ENCODE results near the gene CRACR2A.

CRACR2A gene

DNA sequence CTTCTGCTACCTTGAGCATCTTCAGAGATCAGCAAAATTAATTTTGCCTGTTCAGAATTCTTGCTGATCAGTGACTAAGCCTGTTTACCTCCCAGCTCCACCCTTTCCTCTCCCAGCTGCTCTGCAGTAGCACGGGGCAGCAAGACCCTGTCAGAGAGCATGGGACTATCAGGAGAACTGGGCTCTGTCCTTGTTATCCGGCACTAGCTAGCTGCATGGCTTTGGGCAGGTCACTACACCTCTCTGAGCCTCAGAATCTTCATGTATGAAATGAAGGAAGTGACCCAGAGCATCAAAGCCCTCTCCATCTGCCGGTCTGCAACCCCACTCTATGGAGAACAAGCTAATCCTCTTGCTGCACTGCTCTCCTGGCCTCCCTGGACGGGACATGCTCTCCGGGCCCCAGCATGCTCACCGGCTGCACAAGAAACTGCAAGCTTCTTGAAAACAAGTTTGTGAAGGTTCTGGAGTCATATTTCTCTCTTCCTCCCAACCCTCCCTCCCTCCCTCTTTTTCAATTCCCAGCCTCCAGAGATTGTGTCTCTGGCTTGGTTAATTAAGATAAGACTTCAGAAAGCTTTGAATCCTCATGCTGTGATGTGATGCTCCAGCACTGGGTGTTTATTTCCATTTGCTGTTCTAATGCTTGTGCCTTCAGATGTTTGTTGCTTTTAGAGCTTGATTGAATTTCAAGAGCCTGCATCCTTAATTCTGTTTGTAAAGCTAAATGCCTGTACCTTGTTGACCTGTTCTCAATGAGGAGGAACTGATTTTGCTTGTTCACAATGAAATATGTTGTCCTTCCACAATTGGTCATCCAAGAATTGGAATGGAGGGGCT lies 101.1 kb downstream of the CRACR2A start:
- Histone ChIP-seq H3K79me1 (ENCODE audit: low read length) (no peaks in the 10 kb centered on the region), H4K8ac (ENCODE audit: low read depth, low read length) (no peak overlapping the region), H2BK5ac (ENCODE audit: low read depth, low read length, poor library complexity) (no peak overlapping the region), H2BK120ac (ENCODE audit: insufficient read depth, low read length, poor library complexity) (no peak overlapping the region), H3K4me2 (ENCODE audit: low read length) (no peak overlapping the region), H3K27ac (ENCODE audit: low read depth, low read length) (no peak overlapping the region), H3K79me2 (ENCODE audit: control insufficient read depth, insufficient read depth, low read length, poor library complexity) (no peaks in the 10 kb centered on the region), H3K4ac (ENCODE audit: low read depth, low read length) (no peak overlapping the region), H3K23ac (ENCODE audit: low read length) (no peak overlapping the region), H3K27me3 (ENCODE audit: insufficient read depth, low read length) (no peaks in the 10 kb centered on the region), H3K14ac (ENCODE audit: low read length) (no peak overlapping the region), H3K4me1 (ENCODE audit: control insufficient read depth in 1 of 2, insufficient read depth in 2 of 2, low read length in 2 of 2) (no peaks in the 10 kb centered on the region), H2AFZ (ENCODE audit: insufficient read depth, low read length, poor library complexity) (no peak overlapping the region), H3K9me3 (ENCODE audit: insufficient read depth, low read depth, low read length) (no peaks in the 10 kb centered on the region), H4K91ac (ENCODE audit: low read depth, low read length) (no peak overlapping the region), H4K12ac (ENCODE audit: low read depth, low read length) (no peak overlapping the region), H2BK12ac (ENCODE audit: low read length) (no peak overlapping the region), H3K36me3 (ENCODE audit: control insufficient read depth in 1 of 2, insufficient read depth in 2 of 2, low read length in 2 of 2) (no peaks in the 10 kb centered on the region), H3K9ac (ENCODE audit: low read length) (no peak overlapping the region), H3K18ac (ENCODE audit: low read length) (no peak overlapping the region), H3K4me3 (ENCODE audit: low read depth, low read length) (no peak overlapping the region), H2AK5ac (ENCODE audit: low read length) (no peak overlapping the region)
- no peak for DNase-seq
- WGBS (ENCODE audit: extremely low coverage, insufficient coverage, insufficient read length), result no CpG with 5 or more reads among the region's 6 CpGs

DNA sequence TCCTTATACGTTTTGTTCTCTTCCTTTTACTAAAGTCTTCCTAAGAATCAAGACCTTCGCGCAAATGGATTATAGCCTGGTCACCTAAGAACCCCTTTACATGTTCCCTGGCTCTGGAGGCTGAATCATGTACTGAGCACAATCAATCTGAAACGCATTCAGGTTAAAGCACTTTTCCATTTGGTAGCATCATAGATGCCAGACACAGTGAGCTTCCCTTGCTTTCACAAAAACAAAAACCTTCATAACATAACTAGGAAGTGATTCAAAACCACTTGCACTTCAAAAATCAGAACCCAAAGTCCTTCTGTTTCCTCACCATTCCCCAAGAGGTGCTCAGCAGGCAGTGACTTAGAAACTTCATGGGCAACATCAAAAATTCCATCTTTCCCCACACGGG lies 105.4 kb downstream of the CRACR2A start:
- H3K27me3 ChIP-seq (ENCODE audit: insufficient read depth, low read length), result no peaks in the 10 kb centered on the region
- no peaks in the 10 kb centered on the region for H3K79me1 ChIP-seq (ENCODE audit: low read length)
- no peak overlapping the region for H3K18ac ChIP-seq (ENCODE audit: low read length)
- no peak overlapping the region for H2AK5ac ChIP-seq (ENCODE audit: low read length)
- no peak overlapping the region for H4K8ac ChIP-seq (ENCODE audit: low read depth, low read length)
- H3K36me3 ChIP-seq (ENCODE audit: control insufficient read depth in 1 of 2, insufficient read depth in 2 of 2, low read length in 2 of 2), result no peaks in the 10 kb centered on the region
- no CpG with 5 or more reads among the region's 5 CpGs for WGBS (ENCODE audit: extremely low coverage, insufficient coverage, insufficient read length)
- no peak overlapping the region for H3K27ac ChIP-seq (ENCODE audit: low read depth, low read length)
- no peak overlapping the region for H2BK12ac ChIP-seq (ENCODE audit: low read length)
- no peak overlapping the region for H3K4ac ChIP-seq (ENCODE audit: low read depth, low read length)
- H2BK120ac ChIP-seq (ENCODE audit: insufficient read depth, low read length, poor library complexity), result no peak overlapping the region
- no peaks in the 10 kb centered on the region for H3K4me1 ChIP-seq (ENCODE audit: control insufficient read depth in 1 of 2, insufficient read depth in 2 of 2, low read length in 2 of 2)
- no peak overlapping the region for H3K4me3 ChIP-seq (ENCODE audit: low read depth, low read length)
- H3K23ac ChIP-seq (ENCODE audit: low read length), result no peak overlapping the region
- no peak overlapping the region for H4K12ac ChIP-seq (ENCODE audit: low read depth, low read length)
- H3K79me2 ChIP-seq (ENCODE audit: control insufficient read depth, insufficient read depth, low read length, poor library complexity), result no peaks in the 10 kb centered on the region
- H3K9ac ChIP-seq (ENCODE audit: low read length), result no peak overlapping the region
- no peak overlapping the region for H2AFZ ChIP-seq (ENCODE audit: insufficient read depth, low read length, poor library complexity)
- no peak overlapping the region for H4K91ac ChIP-seq (ENCODE audit: low read depth, low read length)
- H3K9me3 ChIP-seq (ENCODE audit: insufficient read depth, low read depth, low read length), result no peaks in the 10 kb centered on the region
- H3K14ac ChIP-seq (ENCODE audit: low read length), result no peak overlapping the region
- no peak overlapping the region for H2BK5ac ChIP-seq (ENCODE audit: low read depth, low read length, poor library complexity)
- DNase-seq, result no peak
- no peak overlapping the region for H3K4me2 ChIP-seq (ENCODE audit: low read length)

- Histone ChIP-seq H3K27ac (ENCODE audit: low read depth, low read length) (no peak overlapping the region), H3K4me2 (ENCODE audit: low read length) (no peak overlapping the region), H2AFZ (ENCODE audit: insufficient read depth, low read length, poor library complexity) (no peak overlapping the region), H3K9ac (ENCODE audit: low read length) (no peak overlapping the region), H4K12ac (ENCODE audit: low read depth, low read length) (no peak overlapping the region), H3K79me1 (ENCODE audit: low read length) (no peaks in the 10 kb centered on the region), H3K27me3 (ENCODE audit: insufficient read depth, low read length) (no peaks in the 10 kb centered on the region), H3K4me1 (ENCODE audit: control insufficient read depth in 1 of 2, insufficient read depth in 2 of 2, low read length in 2 of 2) (no peaks in the 10 kb centered on the region), H3K18ac (ENCODE audit: low read length) (no peak overlapping the region), H4K91ac (ENCODE audit: low read depth, low read length) (no peak overlapping the region), H4K8ac (ENCODE audit: low read depth, low read length) (no peak overlapping the region), H2AK5ac (ENCODE audit: low read length) (no peak overlapping the region), H2BK120ac (ENCODE audit: insufficient read depth, low read length, poor library complexity) (no peak overlapping the region), H2BK12ac (ENCODE audit: low read length) (no peak overlapping the region), H3K23ac (ENCODE audit: low read length) (no peak overlapping the region), H3K36me3 (ENCODE audit: control insufficient read depth in 1 of 2, insufficient read depth in 2 of 2, low read length in 2 of 2) (no peaks in the 10 kb centered on the region), H3K4ac (ENCODE audit: low read depth, low read length) (no peak overlapping the region), H2BK5ac (ENCODE audit: low read depth, low read length, poor library complexity) (no peak overlapping the region), H3K79me2 (ENCODE audit: control insufficient read depth, insufficient read depth, low read length, poor library complexity) (no peaks in the 10 kb centered on the region), H3K9me3 (ENCODE audit: insufficient read depth, low read depth, low read length) (no peaks in the 10 kb centered on the region), H3K14ac (ENCODE audit: low read length) (no peak overlapping the region), H3K4me3 (ENCODE audit: low read depth, low read length) (no peak overlapping the region)
- no peak for DNase-seq
- WGBS (ENCODE audit: extremely low coverage, insufficient coverage, insufficient read length), result no CpG with 5 or more reads among the region's 12 CpGs
These were observed 106.2 kb downstream of the CRACR2A start for GRCh38 chr12:3646561-3647241.

- Histone ChIP-seq H2BK120ac (ENCODE audit: insufficient read depth, low read length, poor library complexity) (no peak overlapping the region), H3K79me2 (ENCODE audit: control insufficient read depth, insufficient read depth, low read length, poor library complexity) (no peaks in the 10 kb centered on the region), H3K4me3 (ENCODE audit: low read depth, low read length) (no peak overlapping the region), H4K8ac (ENCODE audit: low read depth, low read length) (no peak overlapping the region), H2AFZ (ENCODE audit: insufficient read depth, low read length, poor library complexity) (no peak overlapping the region), H3K36me3 (ENCODE audit: control insufficient read depth in 1 of 2, insufficient read depth in 2 of 2, low read length in 2 of 2) (no peaks in the 10 kb centered on the region), H3K4me1 (ENCODE audit: control insufficient read depth in 1 of 2, insufficient read depth in 2 of 2, low read length in 2 of 2) (peaks cover 0 to 5% of the 10 kb centered on the region in 2 experiments), H3K27me3 (ENCODE audit: insufficient read depth, low read length) (no peaks in the 10 kb centered on the region), H3K27ac (ENCODE audit: low read depth, low read length) (no peak overlapping the region), H3K18ac (ENCODE audit: low read length) (no peak overlapping the region), H3K79me1 (ENCODE audit: low read length) (no peaks in the 10 kb centered on the region), H4K91ac (ENCODE audit: low read depth, low read length) (no peak overlapping the region), H2BK12ac (ENCODE audit: low read length) (no peak overlapping the region), H2AK5ac (ENCODE audit: low read length) (no peak overlapping the region), H3K23ac (ENCODE audit: low read length) (no peak overlapping the region), H4K12ac (ENCODE audit: low read depth, low read length) (no peak overlapping the region), H3K14ac (ENCODE audit: low read length) (no peak overlapping the region), H2BK5ac (ENCODE audit: low read depth, low read length, poor library complexity) (no peak overlapping the region), H3K4ac (ENCODE audit: low read depth, low read length) (no peak overlapping the region), H3K4me2 (ENCODE audit: low read length) (no peak overlapping the region), H3K9ac (ENCODE audit: low read length) (no peak overlapping the region), H3K9me3 (ENCODE audit: insufficient read depth, low read depth, low read length) (no peaks in the 10 kb centered on the region)
- no CpG with 5 or more reads among the region's 4 CpGs for WGBS (ENCODE audit: extremely low coverage, insufficient coverage, insufficient read length)
- DNase-seq, result no peak
These were observed 107.8 kb downstream of the CRACR2A start for GRCh38 chr12:3645091-3645490.
